Stimulated activated CD8-positive, alpha-beta memory T cell treated with anti-CD3 and anti-CD28 coated beads, Interleukin-4, amount 100 ng/mL, for 48 hours (primary cell): Measurements from ENCODE around the gene TAS2R14.

Source experiments
- DNase-seq: peaks from one replicate; pipeline ENCODE4 v3.0.0-alpha.2; 2020

The TAS2R14 gene

GRCh38 chr12:10939163-10939562 is at the start of gene TAS2R14:
TAS2R14 (minus strand) TSS chr12:10939263; CDS start chr12:10939207, 56 bp downstream.
- DNase-seq, result no peak

- no peak for DNase-seq
Observed at GRCh38 chr12:10986812-10987211, 47.7 kb upstream of the TAS2R14 start, which contains the start of gene TAS2R50. TAS2R50 (minus strand) TSS chr12:10986912; CDS start chr12:10986860, 52 bp downstream.

- DNase-seq, result no peak
Observed at GRCh38 chr12:10982244-10982643, 43.2 kb upstream of the TAS2R14 start.

GRCh38 chr12:10974965-10975364 is 35.9 kb upstream of the TAS2R14 start:
- DNase-seq, result no peak

- DNase-seq, result no peak
Observed at GRCh38 chr12:10968765-10969456, 29.8 kb upstream of the TAS2R14 start.

GRCh38 chr12:10967409-10967808 is 28.3 kb upstream of the TAS2R14 start:
- DNase-seq, result no peak

- no peak for DNase-seq
Observed at GRCh38 chr12:10966314-10966713, 27.3 kb upstream of the TAS2R14 start.

GRCh38 chr12:10965476-10965875 is 26.4 kb upstream of the TAS2R14 start:
- DNase-seq, result no peak

- no peak for DNase-seq
Observed at GRCh38 chr12:10960211-10960610, 21.1 kb upstream of the TAS2R14 start.

- DNase-seq, result no peak
Observed at GRCh38 chr12:10959804-10960203, 20.7 kb upstream of the TAS2R14 start.

- DNase-seq, result no peak
Observed at GRCh38 chr12:10957741-10958140, 18.7 kb upstream of the TAS2R14 start.

- DNase-seq, result no peak
Observed at GRCh38 chr12:10956085-10956484, 17.0 kb upstream of the TAS2R14 start.

GRCh38 chr12:10952645-10953044 is 13.6 kb upstream of the TAS2R14 start:
- no peak for DNase-seq

- DNase-seq, result no peak
Observed at GRCh38 chr12:10943167-10943566, 4.1 kb upstream of the TAS2R14 start.

GRCh38 chr12:10941916-10942607 is 3.0 kb upstream of the TAS2R14 start:
- DNase-seq, result no peak

- DNase-seq, result no peak
Observed at GRCh38 chr12:10941369-10941768, 2.3 kb upstream of the TAS2R14 start.

- DNase-seq, result no peak
Observed at GRCh38 chr12:10940389-10940788, 1.3 kb upstream of the TAS2R14 start.

GRCh38 chr12:10936506-10936905 is 2.6 kb downstream of the TAS2R14 start:
- no peak for DNase-seq

- DNase-seq, result no peak
Observed at GRCh38 chr12:10928746-10929286, 10.2 kb downstream of the TAS2R14 start, which contains the start of gene PRH2. PRH2 (plus strand) TSS chr12:10929236; CDS start chr12:10929274, 38 bp downstream.

- no peak for DNase-seq
Observed at GRCh38 chr12:10926269-10926668, 12.8 kb downstream of the TAS2R14 start.

- DNase-seq, result no peak
Observed at GRCh38 chr12:10919809-10920208, 19.3 kb downstream of the TAS2R14 start.

- no peak for DNase-seq
Observed at GRCh38 chr12:10910380-10910779, 28.7 kb downstream of the TAS2R14 start.

- no peak for DNase-seq
Observed at GRCh38 chr12:10909462-10909861, 29.6 kb downstream of the TAS2R14 start, which contains the start of gene TAS2R13. TAS2R13 (minus strand) TSS chr12:10909562; CDS start chr12:10909298, 264 bp downstream.

GRCh38 chr12:10904686-10905085 is 34.4 kb downstream of the TAS2R14 start:
- DNase-seq, result no peak
